ENCODE data around the gene RALGAPB. TPM values are rescaled to one million over a fixed set of nuclear protein-coding genes. Genes with fewer than 3 reads are reported as not detected.

The RALGAPB gene
- polyA plus RNA-seq, 1 donor (not counting 4 experiments of a cell fraction or from before 2014, with no cell fraction given) = 23.8 TPM

GRCh38 chr20:38429301-38429700, 43.3 kb upstream of the RALGAPB start:
- peaks cover 27% of the 10 kb centered on the region for H3K4me1 ChIP-seq (ENCODE audit: control insufficient read depth, extremely low read depth, insufficient read depth, low read length)
- H2AFZ ChIP-seq (ENCODE audit: control insufficient read depth, low read length) = no peak overlapping the region
- dilution Hi-C loops (cut with MboI; ENCODE audit: extremely low pct_ligation_motif_present, low sequenced_read_pairs) = no loop called here
- H3K9ac ChIP-seq (ENCODE audit: control insufficient read depth, extremely low read depth, insufficient read depth, low read length) = no peak overlapping the region
- FAIRE-seq (no peak), DNase-seq (ENCODE audit: low read depth, low spot score) (no peak)
- H3K4me3 ChIP-seq (ENCODE audit: control insufficient read depth in 2 of 3, extremely low read depth in 1 of 3, insufficient read depth in 2 of 3, low read depth in 1 of 3, low read length in 3 of 3) = no peak overlapping the region
- peaks cover 97% of the 10 kb centered on the region for H3K79me2 ChIP-seq (ENCODE audit: control insufficient read depth, insufficient read depth, low read length)
- no peak overlapping the region for H3K27ac ChIP-seq (ENCODE audit: control insufficient read depth, insufficient read depth, low read length)
- H3K9me1 ChIP-seq (ENCODE audit: control insufficient read depth, extremely low read depth, insufficient read depth, low read length) = peaks cover 10% of the 10 kb centered on the region
- no peaks in the 10 kb centered on the region for H3K9me3 ChIP-seq (ENCODE audit: control insufficient read depth, low read depth, low read length)
- peaks cover 86% of the 10 kb centered on the region for H4K20me1 ChIP-seq (ENCODE audit: control insufficient read depth, extremely low read depth, insufficient read depth, low read length)
- H3K4me2 ChIP-seq (ENCODE audit: control insufficient read depth, extremely low read depth, insufficient read depth, low read depth, low read length) = no peak overlapping the region
- TF ChIP-seq CTCF (optimal IDR thresholded peaks at IDR 0.05 in 1 of 3, IDR thresholded peaks at IDR 0.05 in 1 of 3, conservative IDR thresholded peaks at IDR 0.05 in 1 of 3; ENCODE audit: extremely low read depth in 1 of 3, insufficient read depth in 2 of 3, low read length in 3 of 3) (no peak), EZH2 (IDR thresholded peaks at IDR 0.05; ENCODE audit: low read length) (no peak)
- H3K27me3 ChIP-seq (ENCODE audit: control insufficient read depth, extremely low read depth, insufficient read depth, low read length) = no peaks in the 10 kb centered on the region
- peaks cover 78 to 94% of the 10 kb centered on the region in 2 experiments for H3K36me3 ChIP-seq (ENCODE audit: control insufficient read depth in 2 of 2, extremely low read depth in 1 of 2, insufficient read depth in 2 of 2, low read length in 2 of 2)

GRCh38 chr20:38430679-38431325, 41.8 kb upstream of the RALGAPB start:
- H2AFZ ChIP-seq (ENCODE audit: control insufficient read depth, low read length) = no peak overlapping the region
- no peak overlapping the region for H3K4me2 ChIP-seq (ENCODE audit: control insufficient read depth, extremely low read depth, insufficient read depth, low read depth, low read length)
- no peaks in the 10 kb centered on the region for H3K9me3 ChIP-seq (ENCODE audit: control insufficient read depth, low read depth, low read length)
- no peak overlapping the region for H3K9ac ChIP-seq (ENCODE audit: control insufficient read depth, extremely low read depth, insufficient read depth, low read length)
- peaks cover 65 to 82% of the 10 kb centered on the region in 2 experiments for H3K36me3 ChIP-seq (ENCODE audit: control insufficient read depth in 2 of 2, extremely low read depth in 1 of 2, insufficient read depth in 2 of 2, low read length in 2 of 2)
- no peak overlapping the region for H3K27ac ChIP-seq (ENCODE audit: control insufficient read depth, insufficient read depth, low read length)
- H3K4me3 ChIP-seq (ENCODE audit: control insufficient read depth in 2 of 3, extremely low read depth in 1 of 3, insufficient read depth in 2 of 3, low read depth in 1 of 3, low read length in 3 of 3) = no peak overlapping the region
- TF ChIP-seq EZH2 (IDR thresholded peaks at IDR 0.05; ENCODE audit: low read length) = no peak
- TF ChIP-seq CTCF (optimal IDR thresholded peaks at IDR 0.05 in 1 of 3, IDR thresholded peaks at IDR 0.05 in 1 of 3, conservative IDR thresholded peaks at IDR 0.05 in 1 of 3; ENCODE audit: extremely low read depth in 1 of 3, insufficient read depth in 2 of 3, low read length in 3 of 3) = no peak
- H4K20me1 ChIP-seq (ENCODE audit: control insufficient read depth, extremely low read depth, insufficient read depth, low read length) = peaks cover 71% of the 10 kb centered on the region
- H3K9me1 ChIP-seq (ENCODE audit: control insufficient read depth, extremely low read depth, insufficient read depth, low read length) = peaks cover 10% of the 10 kb centered on the region
- H3K4me1 ChIP-seq (ENCODE audit: control insufficient read depth, extremely low read depth, insufficient read depth, low read length) = peaks cover 33% of the 10 kb centered on the region
- H3K79me2 ChIP-seq (ENCODE audit: control insufficient read depth, insufficient read depth, low read length) = peaks cover 91% of the 10 kb centered on the region
- no peak for FAIRE-seq
- no peaks in the 10 kb centered on the region for H3K27me3 ChIP-seq (ENCODE audit: control insufficient read depth, extremely low read depth, insufficient read depth, low read length)
- dilution Hi-C loops (cut with MboI; ENCODE audit: extremely low pct_ligation_motif_present, low sequenced_read_pairs) = no loop called here
- no peak for DNase-seq (ENCODE audit: low read depth, low spot score)

Data from keratinocyte (primary cell).